Spleen (tissue), 7 donors: ENCODE results near the gene BBX.

Experiments used
- POLR2A ChIP-seq, 3 donors: fragments of 450-650 bp; IDR thresholded peaks; one replicate each; pipeline ENCODE4 v1.5.1; 2017; ENCODE audit warnings: antibody characterized with exemption in 3 of 3, mild to moderate bottlenecking in 1 of 3
- POLR2AphosphoS5 ChIP-seq, 3 donors: sonication (generic); formaldehyde crosslinking; IDR thresholded peaks; one replicate each; pipeline ENCODE4 v1.5.1; 2017; ENCODE audit warnings: antibody characterized with exemption in 3 of 3
- TF ChIP-seq, protein P1 (sequence below), 11 experiments: fragments of 200-600 bp in 7 of 11; fragments of 450-650 bp in 4 of 11; sonication (generic) in 4 of 11; IDR thresholded peaks in 8 of 11; conservative IDR thresholded peaks in 3 of 11; 1 replicate in 7 of 11; 2 replicates in 4 of 11; pipeline versions ENCODE4 v1.4.0 to v1.8.0; 2016 to 2021; ENCODE audit warnings: antibody characterized with exemption in 11 of 11, inconsistent platforms in 4 of 11, mild to moderate bottlenecking in 1 of 11
- donor health status: DM: no; HTN: no; CAD: no; lungs with moderate emphysema.
- donor health status: DM: no; HTN: no; CAD: no.
- donor health status: DM: no; HTN: no; CAD: no.

- TF ChIP-seq, protein P1, sequence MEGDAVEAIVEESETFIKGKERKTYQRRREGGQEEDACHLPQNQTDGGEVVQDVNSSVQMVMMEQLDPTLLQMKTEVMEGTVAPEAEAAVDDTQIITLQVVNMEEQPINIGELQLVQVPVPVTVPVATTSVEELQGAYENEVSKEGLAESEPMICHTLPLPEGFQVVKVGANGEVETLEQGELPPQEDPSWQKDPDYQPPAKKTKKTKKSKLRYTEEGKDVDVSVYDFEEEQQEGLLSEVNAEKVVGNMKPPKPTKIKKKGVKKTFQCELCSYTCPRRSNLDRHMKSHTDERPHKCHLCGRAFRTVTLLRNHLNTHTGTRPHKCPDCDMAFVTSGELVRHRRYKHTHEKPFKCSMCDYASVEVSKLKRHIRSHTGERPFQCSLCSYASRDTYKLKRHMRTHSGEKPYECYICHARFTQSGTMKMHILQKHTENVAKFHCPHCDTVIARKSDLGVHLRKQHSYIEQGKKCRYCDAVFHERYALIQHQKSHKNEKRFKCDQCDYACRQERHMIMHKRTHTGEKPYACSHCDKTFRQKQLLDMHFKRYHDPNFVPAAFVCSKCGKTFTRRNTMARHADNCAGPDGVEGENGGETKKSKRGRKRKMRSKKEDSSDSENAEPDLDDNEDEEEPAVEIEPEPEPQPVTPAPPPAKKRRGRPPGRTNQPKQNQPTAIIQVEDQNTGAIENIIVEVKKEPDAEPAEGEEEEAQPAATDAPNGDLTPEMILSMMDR (IDR thresholded peaks at IDR 0.05 in 8 of 11, conservative IDR thresholded peaks at IDR 0.05 in 3 of 11) = no peak
- no peak for TF ChIP-seq POLR2A (IDR thresholded peaks at IDR 0.05)
- TF ChIP-seq POLR2AphosphoS5 (IDR thresholded peaks at IDR 0.05) = no peak
These were observed 157.2 kb downstream of the BBX start for GRCh38 chr3:107679921-107680320.
